Endothelial cell of umbilical vein (primary cell): ENCODE results near the gene GLI1. TPM values are rescaled to one million over a fixed set of nuclear protein-coding genes. Genes with fewer than 3 reads are reported as not detected.

Experiments used
- BruUV-seq: library from RNA; stranded (reverse); fragments of 400-500 nt; replicated peaks from 2 replicates; lab custom pipeline; 2021; lab: Mats Ljungman, UMichigan
- CTCF ChIA-PET: fragments of 300-600, 350-600 bp; sonication (Branson Sonifier 250); formaldehyde crosslinking; loops from one replicate; lab custom pipeline; 2021; ENCODE audit warnings: antibody characterized with exemption, inconsistent platforms; lab: Charles Lee
- POLR2A ChIA-PET: fragments of 300-600, 350-600 bp; sonication (Branson Sonifier 250); formaldehyde crosslinking; loops from one replicate; lab custom pipeline; 2021; ENCODE audit warnings: antibody characterized with exemption, inconsistent platforms; lab: Charles Lee
- DNase-seq: peaks from one replicate; pipeline ENCODE4 v3.0.0-alpha.2; 2011; ENCODE audit warnings: low read depth, low spot score
- FAIRE-seq: peaks from 2 replicates; lab custom pipeline; 2011; peaks lifted over from hg19 to GRCh38; lab: Jason Lieb, UNC
- H2AFZ ChIP-seq: 2 replicates; pipeline ENCODE4 v1.6.0; 2012; ENCODE audit warnings: low read depth, low read length, control low read depth, inconsistent platforms
- H3K27ac ChIP-seq: 2 replicates; pipeline ENCODE4 v1.5.1; 2011; ENCODE audit warnings: low read depth, mild to moderate bottlenecking, control low read depth, low read length, moderate library complexity; ENCODE audit not compliant: insufficient read depth
- H3K27me3 ChIP-seq, 2 experiments: 2 replicates each; pipeline versions ENCODE4 v1.6.0 to v1.6.1; 2011; ENCODE audit warnings: low read length in 2 of 2, mixed read lengths in 1 of 2; ENCODE audit not compliant: control insufficient read depth in 2 of 2, insufficient read depth in 2 of 2
- H3K36me3 ChIP-seq, 2 experiments: 2 replicates in 1 of 2; 3 replicates in 1 of 2; pipeline ENCODE4 v1.5.1; 2011; ENCODE audit warnings: low read length in 2 of 2, mild to moderate bottlenecking in 1 of 2, moderate library complexity in 1 of 2; ENCODE audit not compliant: control insufficient read depth in 2 of 2, insufficient read depth in 2 of 2; ENCODE audit errors: extremely low read depth in 1 of 2
- H3K4me1 ChIP-seq: 3 replicates; pipeline ENCODE4 v1.5.1; 2011; ENCODE audit warnings: mild to moderate bottlenecking, low read length; ENCODE audit not compliant: control insufficient read depth, insufficient read depth; ENCODE audit errors: extremely low read depth
- H3K4me2 ChIP-seq: 2 replicates; pipeline ENCODE4 v1.6.1; 2011; ENCODE audit warnings: low read length, control low read depth, mixed read lengths; ENCODE audit not compliant: insufficient read depth
- H3K4me3 ChIP-seq, 3 experiments: fragments of 200-600 bp in 1 of 3; sonication (generic), shearing (Covaris generic) in 1 of 3; replicated peaks in 1 of 3; 2 replicates each; pipeline ENCODE4 v1.5.1; 2011 to 2016; ENCODE audit warnings: control low read depth in 3 of 3, low read length in 3 of 3, mild to moderate bottlenecking in 2 of 3, inconsistent platforms in 1 of 3, low read depth in 1 of 3, moderate library complexity in 1 of 3; ENCODE audit not compliant: insufficient read depth in 1 of 3
- H3K79me2 ChIP-seq: 2 replicates; pipeline ENCODE4 v1.6.0; 2012; ENCODE audit warnings: low read length, inconsistent platforms; ENCODE audit not compliant: control insufficient read depth, insufficient read depth
- H3K9ac ChIP-seq: replicated peaks from 2 replicates; pipeline ENCODE3; 2011; ENCODE audit warnings: low read length, control low read depth; ENCODE audit not compliant: insufficient read depth; ENCODE audit errors: extremely low read depth
- H3K9me1 ChIP-seq: replicated peaks from 3 replicates; pipeline ENCODE4 v1.6.0; 2011; ENCODE audit warnings: mild to moderate bottlenecking, low read length; ENCODE audit not compliant: control insufficient read depth, insufficient read depth; ENCODE audit errors: extremely low read depth
- H3K9me3 ChIP-seq: replicated peaks from 2 replicates; pipeline ENCODE4 v1.5.1; 2012; ENCODE audit warnings: low read length, inconsistent platforms; ENCODE audit not compliant: control insufficient read depth, insufficient read depth
- H4K20me1 ChIP-seq: replicated peaks from 2 replicates; pipeline ENCODE3; 2011; ENCODE audit warnings: mild to moderate bottlenecking, low read length; ENCODE audit not compliant: control insufficient read depth, insufficient read depth; ENCODE audit errors: extremely low read depth
- CTCF ChIP-seq, 2 donors: IDR thresholded peaks; 1 replicate in 1 of 2; 2 replicates in 1 of 2; pipeline ENCODE4 v1.5.1; 2011; ENCODE audit warnings: low read length in 2 of 2, mild to moderate bottlenecking in 2 of 2, moderate library complexity in 2 of 2, control low read depth in 1 of 2, inconsistent platforms in 1 of 2, low read depth in 1 of 2; ENCODE audit not compliant: insufficient read depth in 1 of 2; ENCODE audit errors: extremely low read depth in 1 of 2
- EZH2 ChIP-seq: IDR thresholded peaks from 2 replicates; pipeline ENCODE4 v1.6.1; 2012; ENCODE audit warnings: borderline replicate concordance, low read depth, mild to moderate bottlenecking, moderate library complexity, low read length, inconsistent platforms; ENCODE audit not compliant: severe bottlenecking
- FOS ChIP-seq: IDR thresholded peaks from 2 replicates; pipeline ENCODE4 v1.6.1; 2011; ENCODE audit warnings: mild to moderate bottlenecking, low read length, moderate library complexity, borderline replicate concordance; ENCODE audit not compliant: insufficient read depth
- GATA2 ChIP-seq: IDR thresholded peaks from 2 replicates; pipeline ENCODE4 v1.7.0; 2011; ENCODE audit warnings: low read depth, mild to moderate bottlenecking, moderate library complexity, mixed read lengths, low read length; ENCODE audit not compliant: insufficient read length, insufficient read depth
- JUN ChIP-seq: IDR thresholded peaks from 2 replicates; pipeline ENCODE4 v1.6.1; 2011; ENCODE audit warnings: borderline replicate concordance, low read depth; ENCODE audit not compliant: insufficient read length, insufficient read depth
- MAX ChIP-seq: IDR thresholded peaks from 2 replicates; pipeline ENCODE4 v1.6.1; 2011; ENCODE audit not compliant: insufficient read depth, insufficient read length
- MYC ChIP-seq: IDR thresholded peaks from one replicate; pipeline ENCODE4 v1.6.1; 2011; ENCODE audit warnings: mild to moderate bottlenecking, low read depth, low read length
- POLR2A ChIP-seq: IDR thresholded peaks from 2 replicates; pipeline ENCODE4 v1.6.1; 2012; ENCODE audit warnings: low read depth, mild to moderate bottlenecking, control low read depth, low read length
- POLR2AphosphoS5 ChIP-seq: IDR thresholded peaks from 2 replicates; pipeline ENCODE4 v1.6.1; 2012; ENCODE audit warnings: low read depth, mild to moderate bottlenecking, control low read depth, low read length, moderate library complexity; ENCODE audit not compliant: insufficient read depth
- dilution Hi-C: fragments of 300-500 bp; cut with MboI; formaldehyde crosslinking; loops from one replicate; pipeline ENCODE4 v1.15.0; 2019; ENCODE audit warnings: low sequenced_read_pairs; ENCODE audit not compliant: extremely low pct_ligation_motif_present
- intact Hi-C: fragments of 100-400 bp; cut with micrococcal nuclease; formaldehyde crosslinking; loops from one replicate; pipeline ENCODE4 v1.10.0; 2022
- polyA plus RNA-seq, 4 experiments: library from polyadenylated mRNA; depleted of rRNA in 3 of 4; stranded (reverse) in 3 of 4; unstranded in 1 of 4; fragments of >200 nt; gene quantifications; 2 replicates each; pipeline versions ENCODE4 v1.2.1 to v1.2.3, GENCODE V29; 2011 to 2012; ENCODE audit warnings: missing spikeins in 1 of 4
- total RNA-seq: library from RNA; stranded (reverse); gene quantifications from 2 replicates; pipeline ENCODE4 v1.2.3, GENCODE V29; 2021

The GLI1 gene
- total and polyA plus RNA-seq, 2 donors (not counting 3 experiments of a cell fraction or from before 2014, with no cell fraction given), result 0.10 to 0.29 TPM

GRCh38 chr12:57465747-57466505 is 6.3 kb downstream of the GLI1 start:
- H2AFZ ChIP-seq, result no peak overlapping the region
- ChIA-PET CTCF (interaction anchor here (1.0 to 1.4 kb wide), 3 partner anchors 9 to 167 kb away, joined by 3 to 7 read pairs (median 3); partner anchors contain the start of genes B4GALNT1 and INHBE), POLR2A (no interaction called here)
- H3K27ac ChIP-seq, result no peak overlapping the region
- H3K36me3 ChIP-seq, result no peaks in the 10 kb centered on the region
- DNase-seq (no peak), FAIRE-seq (no peak)
- H3K4me3 ChIP-seq, result no peak overlapping the region
- BruUV-seq, result no TSS peak
- intact Hi-C loops (no loop called here), dilution Hi-C loops (no loop called here)
- no peaks in the 10 kb centered on the region for H4K20me1 ChIP-seq
- no peak overlapping the region for H3K9ac ChIP-seq
- H3K4me2 ChIP-seq, result no peak overlapping the region
- peaks cover 12 to 16% of the 10 kb centered on the region in 2 experiments for H3K27me3 ChIP-seq
- TF ChIP-seq POLR2A (no peak), CTCF (IDR thresholded peaks at IDR 0.05; ENCODE audit: extremely low read depth in 1 of 2, insufficient read depth in 1 of 2, low read depth in 1 of 2, low read length in 2 of 2) (no peak), EZH2 (no peak), MYC (no peak), JUN (no peak), MAX (no peak), GATA2 (no peak), FOS (no peak), POLR2AphosphoS5 (no peak)
- H3K9me1 ChIP-seq, result no peaks in the 10 kb centered on the region
- peaks cover 5% of the 10 kb centered on the region for H3K4me1 ChIP-seq
- H3K9me3 ChIP-seq, result no peaks in the 10 kb centered on the region
- H3K79me2 ChIP-seq, result no peaks in the 10 kb centered on the region
